Tibial nerve (tissue), 4 donors: ENCODE results near the gene PIGP.

ENCODE experiments used
- EP300 ChIP-seq, 2 donors: sonication (generic); formaldehyde crosslinking; IDR thresholded peaks; one replicate each; pipeline ENCODE4 v1.6.1; 2017; ENCODE audit warnings: antibody characterized with exemption in 2 of 2, mild to moderate bottlenecking in 1 of 2
- POLR2A ChIP-seq, 2 donors: fragments of 450-650 bp; IDR thresholded peaks; one replicate each; pipeline ENCODE4 v1.6.1; 2017; ENCODE audit warnings: antibody characterized with exemption in 2 of 2, mild to moderate bottlenecking in 2 of 2, moderate library complexity in 2 of 2
- TF ChIP-seq, protein P1 (sequence below), 5 experiments: fragments of 200-600 bp in 3 of 5; fragments of 450-650 bp in 2 of 5; sonication (generic) in 3 of 5; IDR thresholded peaks; one replicate each; pipeline ENCODE4 v1.5.1; 2016 to 2019; ENCODE audit warnings: antibody characterized with exemption in 5 of 5, mild to moderate bottlenecking in 3 of 5, moderate library complexity in 2 of 5

GRCh38 chr21:37119421-37120218, 46.7 kb upstream of the PIGP start:
- TF ChIP-seq POLR2A (IDR thresholded peaks at IDR 0.05) (no peak), EP300 (IDR thresholded peaks at IDR 0.05) (no peak)
- TF ChIP-seq, protein P1, sequence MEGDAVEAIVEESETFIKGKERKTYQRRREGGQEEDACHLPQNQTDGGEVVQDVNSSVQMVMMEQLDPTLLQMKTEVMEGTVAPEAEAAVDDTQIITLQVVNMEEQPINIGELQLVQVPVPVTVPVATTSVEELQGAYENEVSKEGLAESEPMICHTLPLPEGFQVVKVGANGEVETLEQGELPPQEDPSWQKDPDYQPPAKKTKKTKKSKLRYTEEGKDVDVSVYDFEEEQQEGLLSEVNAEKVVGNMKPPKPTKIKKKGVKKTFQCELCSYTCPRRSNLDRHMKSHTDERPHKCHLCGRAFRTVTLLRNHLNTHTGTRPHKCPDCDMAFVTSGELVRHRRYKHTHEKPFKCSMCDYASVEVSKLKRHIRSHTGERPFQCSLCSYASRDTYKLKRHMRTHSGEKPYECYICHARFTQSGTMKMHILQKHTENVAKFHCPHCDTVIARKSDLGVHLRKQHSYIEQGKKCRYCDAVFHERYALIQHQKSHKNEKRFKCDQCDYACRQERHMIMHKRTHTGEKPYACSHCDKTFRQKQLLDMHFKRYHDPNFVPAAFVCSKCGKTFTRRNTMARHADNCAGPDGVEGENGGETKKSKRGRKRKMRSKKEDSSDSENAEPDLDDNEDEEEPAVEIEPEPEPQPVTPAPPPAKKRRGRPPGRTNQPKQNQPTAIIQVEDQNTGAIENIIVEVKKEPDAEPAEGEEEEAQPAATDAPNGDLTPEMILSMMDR (IDR thresholded peaks at IDR 0.05), result no peak
